OCI-LY1 (cell line): ENCODE data around the gene OR6Q1.

Source experiments
- H2AFZ ChIP-seq: fragments of 200-600 bp; sonication (generic), shearing (Covaris generic); 2 replicates; pipeline ENCODE4 v1.6.0; 2014; ENCODE audit warnings: antibody characterized with exemption, mild to moderate bottlenecking, low read length
- H3F3A ChIP-seq: fragments of 200-600 bp; sonication (generic), shearing (Covaris generic); 2 replicates; pipeline ENCODE4 v1.6.0; 2014; ENCODE audit warnings: mild to moderate bottlenecking, antibody characterized with exemption, low read length, moderate library complexity; ENCODE audit not compliant: insufficient read depth
- H3K27ac ChIP-seq: fragments of 200-600 bp; sonication (generic); 2 replicates; pipeline ENCODE4 v1.5.1; 2014; ENCODE audit warnings: low read length, mixed run types, mild to moderate bottlenecking, low read depth; ENCODE audit not compliant: poor library complexity, severe bottlenecking
- H3K27me3 ChIP-seq: fragments of 200-600 bp; sonication (generic); 2 replicates; pipeline ENCODE4 v1.6.0; 2014; ENCODE audit warnings: antibody characterized with exemption, mild to moderate bottlenecking, low read length, moderate library complexity; ENCODE audit not compliant: insufficient read depth
- H3K36me3 ChIP-seq: fragments of 200-600 bp; sonication (generic); 2 replicates; pipeline ENCODE4 v1.6.1; 2014; ENCODE audit warnings: mild to moderate bottlenecking, antibody characterized with exemption, low read length, moderate library complexity, mixed read lengths; ENCODE audit not compliant: insufficient read depth
- H3K4me1 ChIP-seq: fragments of 200-600 bp; sonication (generic); 2 replicates; pipeline ENCODE4 v1.5.1; 2014; ENCODE audit warnings: mild to moderate bottlenecking, low read length, moderate library complexity; ENCODE audit not compliant: insufficient read depth, severe bottlenecking
- H3K4me2 ChIP-seq: fragments of 200-600 bp; sonication (generic), shearing (Covaris generic); 2 replicates; pipeline ENCODE4 v1.6.1; 2014; ENCODE audit warnings: low read length
- H3K4me3 ChIP-seq: fragments of 200-600 bp; sonication (generic); 2 replicates; pipeline ENCODE4 v1.5.1; 2014; ENCODE audit warnings: low read length, low read depth, mild to moderate bottlenecking, mixed read lengths; ENCODE audit not compliant: poor library complexity, severe bottlenecking
- H3K79me2 ChIP-seq: fragments of 200-600 bp; shearing (Covaris generic); 2 replicates; pipeline ENCODE4 v1.6.1; 2016; ENCODE audit warnings: mixed run types, low read length, mixed read lengths; ENCODE audit not compliant: insufficient read depth
- H3K9ac ChIP-seq: fragments of 200-600 bp; sonication (generic), shearing (Covaris generic); 2 replicates; pipeline ENCODE4 v1.6.1; 2014; ENCODE audit warnings: mild to moderate bottlenecking, low read length, mixed read lengths
- H3K9me2 ChIP-seq: fragments of 200-600 bp; sonication (generic), shearing (Covaris generic); 2 replicates; pipeline ENCODE4 v1.6.1; 2014; ENCODE audit warnings: low read depth, mild to moderate bottlenecking, low read length, mixed read lengths
- H3K9me3 ChIP-seq: fragments of 200-600 bp; shearing (Covaris generic); 2 replicates; pipeline ENCODE4 v1.6.1; 2014; ENCODE audit warnings: low read length, mixed read lengths
- H4K20me1 ChIP-seq: fragments of 200-600 bp; sonication (generic), shearing (Covaris generic); 2 replicates; pipeline ENCODE4 v1.6.0; 2016; ENCODE audit warnings: mild to moderate bottlenecking, low read length; ENCODE audit not compliant: insufficient read depth
- EZH2 ChIP-seq: fragments of 200-600 bp; sonication (generic), shearing (Covaris generic); IDR thresholded peaks from 2 replicates; pipeline ENCODE4 v1.8.0; 2017; ENCODE audit warnings: borderline replicate concordance, mixed run types, mild to moderate bottlenecking, antibody characterized with exemption, low read length, moderate library complexity, mixed read lengths
- TF ChIP-seq, protein P1 (sequence below): fragments of 200-600 bp; sonication (generic), shearing (Covaris generic); IDR thresholded peaks from 2 replicates; pipeline ENCODE4 v1.5.1; 2017; ENCODE audit warnings: mild to moderate bottlenecking, antibody characterized with exemption, low read length, moderate library complexity, mixed read lengths

OR6Q1 gene

GRCh38 chr11:58057481-58057880, 26.7 kb downstream of the OR6Q1 start:
- Histone ChIP-seq H3K27me3 (no peaks in the 10 kb centered on the region), H4K20me1 (no peaks in the 10 kb centered on the region), H3K36me3 (no peaks in the 10 kb centered on the region), H3K4me1 (no peaks in the 10 kb centered on the region), H3K9me3 (no peaks in the 10 kb centered on the region), H3K4me2 (no peak overlapping the region), H3K9ac (no peak overlapping the region), H3K79me2 (no peaks in the 10 kb centered on the region), H3F3A (no peaks in the 10 kb centered on the region), H3K4me3 (no peak overlapping the region), H3K27ac (no peak overlapping the region), H3K9me2 (no peaks in the 10 kb centered on the region), H2AFZ (no peak overlapping the region)
- no peak for TF ChIP-seq EZH2
- TF ChIP-seq, protein P1, sequence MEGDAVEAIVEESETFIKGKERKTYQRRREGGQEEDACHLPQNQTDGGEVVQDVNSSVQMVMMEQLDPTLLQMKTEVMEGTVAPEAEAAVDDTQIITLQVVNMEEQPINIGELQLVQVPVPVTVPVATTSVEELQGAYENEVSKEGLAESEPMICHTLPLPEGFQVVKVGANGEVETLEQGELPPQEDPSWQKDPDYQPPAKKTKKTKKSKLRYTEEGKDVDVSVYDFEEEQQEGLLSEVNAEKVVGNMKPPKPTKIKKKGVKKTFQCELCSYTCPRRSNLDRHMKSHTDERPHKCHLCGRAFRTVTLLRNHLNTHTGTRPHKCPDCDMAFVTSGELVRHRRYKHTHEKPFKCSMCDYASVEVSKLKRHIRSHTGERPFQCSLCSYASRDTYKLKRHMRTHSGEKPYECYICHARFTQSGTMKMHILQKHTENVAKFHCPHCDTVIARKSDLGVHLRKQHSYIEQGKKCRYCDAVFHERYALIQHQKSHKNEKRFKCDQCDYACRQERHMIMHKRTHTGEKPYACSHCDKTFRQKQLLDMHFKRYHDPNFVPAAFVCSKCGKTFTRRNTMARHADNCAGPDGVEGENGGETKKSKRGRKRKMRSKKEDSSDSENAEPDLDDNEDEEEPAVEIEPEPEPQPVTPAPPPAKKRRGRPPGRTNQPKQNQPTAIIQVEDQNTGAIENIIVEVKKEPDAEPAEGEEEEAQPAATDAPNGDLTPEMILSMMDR = no peak

DNA sequence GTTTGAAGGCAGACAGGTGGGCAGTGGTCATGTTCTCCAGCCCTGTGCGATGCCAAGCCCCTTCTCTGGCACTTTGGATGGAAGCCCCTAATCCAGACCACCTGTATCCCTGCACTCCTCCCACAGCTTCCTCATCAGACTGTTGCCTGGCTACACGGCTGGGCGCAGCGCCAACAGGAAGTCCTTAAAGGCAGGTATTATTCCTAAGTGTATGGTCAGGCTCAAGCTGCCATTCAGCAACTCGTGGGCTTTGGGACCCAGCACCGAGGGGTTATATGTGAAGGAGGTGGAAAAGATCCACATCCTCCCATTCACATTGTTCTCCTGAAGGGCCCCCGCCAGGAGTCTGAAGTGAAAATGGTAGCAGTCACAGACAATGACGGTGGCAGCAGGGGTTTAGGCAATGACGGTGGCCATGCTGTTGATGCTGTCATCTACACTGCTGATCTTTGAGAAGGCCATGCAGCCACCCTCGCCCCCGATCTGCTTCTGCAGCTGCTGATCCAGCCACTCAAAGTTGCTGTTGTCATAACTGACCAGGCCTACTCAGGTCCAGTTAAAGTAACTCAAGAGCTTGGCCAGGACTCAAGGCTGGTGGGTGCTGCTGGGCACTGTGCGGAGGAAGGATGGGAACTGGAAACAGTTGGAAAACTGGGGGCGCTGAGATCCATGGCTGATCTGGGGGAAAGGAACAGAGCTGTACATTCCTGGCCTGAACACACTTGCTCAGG, 27.7 kb downstream of the OR6Q1 start:
- no peak for TF ChIP-seq EZH2
- TF ChIP-seq, protein P1 = no peak
- Histone ChIP-seq H2AFZ (no peak overlapping the region), H3K4me1 (no peaks in the 10 kb centered on the region), H4K20me1 (no peaks in the 10 kb centered on the region), H3K9ac (no peak overlapping the region), H3K27me3 (no peaks in the 10 kb centered on the region), H3K9me3 (no peaks in the 10 kb centered on the region), H3K4me3 (no peak overlapping the region), H3K79me2 (no peaks in the 10 kb centered on the region), H3K36me3 (no peaks in the 10 kb centered on the region), H3K9me2 (no peaks in the 10 kb centered on the region), H3F3A (no peaks in the 10 kb centered on the region), H3K4me2 (no peak overlapping the region), H3K27ac (no peak overlapping the region)

GRCh38 chr11:58059007-58059350, 28.2 kb downstream of the OR6Q1 start:
- Histone ChIP-seq H3K4me3 (no peak overlapping the region), H3K9me2 (no peaks in the 10 kb centered on the region), H3K9ac (no peak overlapping the region), H3K9me3 (no peaks in the 10 kb centered on the region), H3F3A (no peaks in the 10 kb centered on the region), H4K20me1 (no peaks in the 10 kb centered on the region), H3K4me2 (no peak overlapping the region), H3K27ac (no peak overlapping the region), H2AFZ (no peak overlapping the region), H3K4me1 (no peaks in the 10 kb centered on the region), H3K79me2 (no peaks in the 10 kb centered on the region), H3K27me3 (no peaks in the 10 kb centered on the region), H3K36me3 (no peaks in the 10 kb centered on the region)
- no peak for TF ChIP-seq EZH2
- TF ChIP-seq, protein P1 = no peak
